ENCODE measurements around the gene MME. TPM values are rescaled to one million over a fixed set of nuclear protein-coding genes. Genes with fewer than 3 reads are reported as not detected.

Gene MME
- total and polyA plus RNA-seq, 10 of the 15 experiments (the other 5 are each of a cell fraction or from before 2014, with no cell fraction given): under 0.01 to 0.23 (median 0.09) TPM; not detected in 3

DNA sequence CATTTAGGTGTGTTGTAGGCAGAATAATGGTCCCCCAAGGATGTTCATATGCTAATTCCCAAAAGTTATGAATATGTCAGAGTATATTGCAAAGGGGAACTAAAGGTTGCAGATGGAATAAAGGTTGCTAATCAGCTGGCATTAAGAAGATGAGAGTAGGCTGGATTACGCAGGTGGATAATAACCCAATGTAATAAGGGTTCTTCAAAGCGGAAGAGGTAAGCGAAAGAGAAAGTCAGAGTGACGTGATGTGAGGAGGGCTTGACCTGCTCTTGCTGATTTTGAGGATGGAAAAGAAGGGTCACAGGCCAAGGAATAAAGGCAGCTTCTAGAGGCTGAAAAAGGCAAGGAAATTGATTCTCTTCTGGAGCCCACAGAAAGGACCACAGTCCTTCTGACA, 109.4 kb downstream of the MME start (continued):
- TF ChIP-seq SKIL (IDR thresholded peaks at IDR 0.05; ENCODE audit: low read depth, poor library complexity, severe bottlenecking) (no peak), SREBF1 (IDR thresholded peaks at IDR 0.05; ENCODE audit: low read length) (no peak), ETV6 (conservative IDR thresholded peaks at IDR 0.05 in 1 of 2, IDR thresholded peaks at IDR 0.05 in 1 of 2; ENCODE audit: borderline replicate concordance in 1 of 2, low read depth in 1 of 2) (no peak), HCFC1 (IDR thresholded peaks at IDR 0.05; ENCODE audit: low read length) (no peak), POLR2AphosphoS2 (IDR thresholded peaks at IDR 0.05; ENCODE audit: low read depth, low read length) (no peak), POLR2A (IDR thresholded peaks at IDR 0.05; ENCODE audit: low read depth, low read length) (no peak), TCF7 (IDR thresholded peaks at IDR 0.05; ENCODE audit: borderline replicate concordance) (no peak), SMC3 (IDR thresholded peaks at IDR 0.05; ENCODE audit: borderline replicate concordance, low read length) (no peak)
- TF ChIP-seq, protein P1, sequence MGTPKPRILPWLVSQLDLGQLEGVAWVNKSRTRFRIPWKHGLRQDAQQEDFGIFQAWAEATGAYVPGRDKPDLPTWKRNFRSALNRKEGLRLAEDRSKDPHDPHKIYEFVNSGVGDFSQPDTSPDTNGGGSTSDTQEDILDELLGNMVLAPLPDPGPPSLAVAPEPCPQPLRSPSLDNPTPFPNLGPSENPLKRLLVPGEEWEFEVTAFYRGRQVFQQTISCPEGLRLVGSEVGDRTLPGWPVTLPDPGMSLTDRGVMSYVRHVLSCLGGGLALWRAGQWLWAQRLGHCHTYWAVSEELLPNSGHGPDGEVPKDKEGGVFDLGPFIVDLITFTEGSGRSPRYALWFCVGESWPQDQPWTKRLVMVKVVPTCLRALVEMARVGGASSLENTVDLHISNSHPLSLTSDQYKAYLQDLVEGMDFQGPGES (IDR thresholded peaks at IDR 0.05): no peak

DNA sequence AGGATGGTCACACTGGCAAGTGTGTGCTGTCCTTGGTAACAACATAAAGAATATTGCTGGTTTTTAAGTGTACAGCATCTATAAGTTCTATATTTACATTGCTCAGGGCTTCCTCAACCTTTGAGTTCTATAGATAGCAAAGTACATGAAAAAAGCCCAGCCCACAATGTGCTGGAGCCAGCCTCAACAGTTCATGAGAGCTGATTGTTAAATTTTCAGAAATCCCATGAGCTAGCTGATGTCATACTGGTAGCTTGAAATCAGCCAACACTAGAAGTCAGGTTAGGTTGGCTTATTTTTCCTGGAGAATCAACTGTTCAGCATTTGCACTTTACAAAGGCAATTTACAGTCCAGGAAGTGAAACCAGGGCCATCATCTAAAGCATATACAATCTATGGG, 110.6 kb downstream of the MME start:
- H3K27me3 ChIP-seq (replicated peaks in 1 of 2; ENCODE audit: control insufficient read depth in 2 of 2, insufficient read depth in 2 of 2, low read length in 1 of 2): no peaks in the 10 kb centered on the region
- no peak overlapping the region for H3K4me2 ChIP-seq (ENCODE audit: control insufficient read depth, insufficient read depth)
- FAIRE-seq (no peak), DNase-seq (ENCODE audit: low read depth, low spot score) (no peak), ATAC-seq (no peak)
- no peak overlapping the region for H2AFZ ChIP-seq (ENCODE audit: control insufficient read depth, low read depth, low read length)
- H3K36me3 ChIP-seq (ENCODE audit: control insufficient read depth in 2 of 2, insufficient read depth in 2 of 2, low read length in 1 of 2): no peaks in the 10 kb centered on the region
- CTCF ChIA-PET: no interaction called here
- no peaks in the 10 kb centered on the region for H3K79me2 ChIP-seq (ENCODE audit: control insufficient read depth, insufficient read depth, low read length)
- H4K20me1 ChIP-seq (ENCODE audit: control insufficient read depth, insufficient read depth): no peaks in the 10 kb centered on the region
- H3K4me3 ChIP-seq: no peak overlapping the region
- POLR2A ChIA-PET: no interaction called here
- H3K9ac ChIP-seq (ENCODE audit: control insufficient read depth, insufficient read depth, low read length): no peak overlapping the region
- no peaks in the 10 kb centered on the region for H3K4me1 ChIP-seq (ENCODE audit: control insufficient read depth, insufficient read depth, low read length)
- intact Hi-C loops (cut with micrococcal nuclease; ENCODE audit: unreplicated experiment): no loop called here
- no peaks in the 10 kb centered on the region for H3K9me3 ChIP-seq (replicated peaks; ENCODE audit: control insufficient read depth, insufficient read depth, low read length)
- H3K27ac ChIP-seq (ENCODE audit: control insufficient read depth, insufficient read depth): no peak overlapping the region
- BruUV-seq (replicated peaks): no TSS peak
- SMC1A ChIA-PET (ENCODE audit: uncharacterized antibody, unreplicated experiment): no interaction called here
- in situ Hi-C loops (cut with MboI): no loop called here
- RAD21 ChIA-PET (ENCODE audit: unreplicated experiment): no interaction called here
- TF ChIP-seq, protein P2, sequence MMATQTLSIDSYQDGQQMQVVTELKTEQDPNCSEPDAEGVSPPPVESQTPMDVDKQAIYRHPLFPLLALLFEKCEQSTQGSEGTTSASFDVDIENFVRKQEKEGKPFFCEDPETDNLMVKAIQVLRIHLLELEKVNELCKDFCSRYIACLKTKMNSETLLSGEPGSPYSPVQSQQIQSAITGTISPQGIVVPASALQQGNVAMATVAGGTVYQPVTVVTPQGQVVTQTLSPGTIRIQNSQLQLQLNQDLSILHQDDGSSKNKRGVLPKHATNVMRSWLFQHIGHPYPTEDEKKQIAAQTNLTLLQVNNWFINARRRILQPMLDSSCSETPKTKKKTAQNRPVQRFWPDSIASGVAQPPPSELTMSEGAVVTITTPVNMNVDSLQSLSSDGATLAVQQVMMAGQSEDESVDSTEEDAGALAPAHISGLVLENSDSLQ (IDR thresholded peaks at IDR 0.05): no peak
- TF ChIP-seq RELB (IDR thresholded peaks at IDR 0.05; ENCODE audit: low read depth) (no peak), FOS (IDR thresholded peaks at IDR 0.05; ENCODE audit: borderline replicate concordance, extremely low read depth, insufficient read length) (no peak), HCFC1 (IDR thresholded peaks at IDR 0.05; ENCODE audit: low read length) (no peak), NR2C1 (IDR thresholded peaks at IDR 0.05) (no peak), NFXL1 (IDR thresholded peaks at IDR 0.05; ENCODE audit: borderline replicate concordance) (no peak), HDGF (IDR thresholded peaks at IDR 0.05) (no peak), ATF7 (IDR thresholded peaks at IDR 0.05; ENCODE audit: low read depth) (no peak), SKIL (IDR thresholded peaks at IDR 0.05; ENCODE audit: low read depth, poor library complexity, severe bottlenecking) (no peak), SMC3 (IDR thresholded peaks at IDR 0.05; ENCODE audit: borderline replicate concordance, low read length) (no peak), STAT1 (conservative IDR thresholded peaks at IDR 0.05) (no peak)

Data from GM12878 (cell line).